ENCODE results near the gene C11orf52. TPM values are rescaled to one million over a fixed set of nuclear protein-coding genes. Genes with fewer than 3 reads are reported as not detected.

Gene C11orf52
- total RNA-seq, 1 experiment from 2014 or later = 4.0 TPM

GRCh38 chr11:111917788-111918187 lies 925 bp upstream of the C11orf52 start:
- no peak overlapping the region for H4K91ac ChIP-seq (ENCODE audit: insufficient read length, low read depth, low read length)
- no peaks in the 10 kb centered on the region for H3K36me3 Mint-ChIP-seq (ENCODE audit: insufficient read depth in 1 of 3, low read depth in 3 of 3)
- no peak overlapping the region for H3K27ac ChIP-seq (ENCODE audit: insufficient read length, low read depth, low read length)
- no peak overlapping the region for H3T11ph ChIP-seq (ENCODE audit: low read length)
- H2AFZ ChIP-seq (ENCODE audit: low read length) = peak overlapping the region; percentile 32
- no peak for TF ChIP-seq CTCF (conservative IDR thresholded peaks at IDR 0.05)
- H4K5ac ChIP-seq (ENCODE audit: insufficient read length, low read depth, low read length) = no peak overlapping the region
- H3K23ac ChIP-seq (ENCODE audit: insufficient read length, low read depth, low read length) = no peak overlapping the region
- H2BK12ac ChIP-seq (ENCODE audit: insufficient read length, low read depth, low read length) = no peak overlapping the region
- no peak overlapping the region for H3K14ac ChIP-seq (ENCODE audit: insufficient read depth, low read length)
- no peaks in the 10 kb centered on the region for H3K27me3 ChIP-seq (ENCODE audit: insufficient read depth, low read length)
- no peak overlapping the region for H3K18ac ChIP-seq (ENCODE audit: insufficient read length, low read depth, low read length)
- H3K27me3 Mint-ChIP-seq (ENCODE audit: low read depth) = no peaks in the 10 kb centered on the region
- H2AK5ac ChIP-seq (ENCODE audit: insufficient read length, low read length) = no peak overlapping the region
- no peak overlapping the region for H3K4me3 Mint-ChIP-seq
- no peak overlapping the region for H2BK120ac ChIP-seq (ENCODE audit: low read depth, low read length, poor library complexity, severe bottlenecking)
- WGBS (ENCODE audit: extremely low coverage, insufficient read length, low lambda C conversion rate) = no CpG with 5 or more reads among the region's 3 CpGs
- H4K20me1 ChIP-seq (ENCODE audit: control insufficient read depth, insufficient read depth, insufficient read length) = no peaks in the 10 kb centered on the region
- no peaks in the 10 kb centered on the region for H3K9me3 Mint-ChIP-seq
- H2BK5ac ChIP-seq (ENCODE audit: insufficient read length, low read length) = no peak overlapping the region
- H3K9me3 ChIP-seq (ENCODE audit: control insufficient read depth, low read depth, low read length) = no peaks in the 10 kb centered on the region
- H2BK15ac ChIP-seq (ENCODE audit: low read depth, low read length) = no peak overlapping the region
- H3K23me2 ChIP-seq (ENCODE audit: insufficient read length, low read depth, low read length, poor library complexity, severe bottlenecking) = no peaks in the 10 kb centered on the region
- no peak overlapping the region for H3K4me2 ChIP-seq (ENCODE audit: insufficient read depth, insufficient read length, low read length)
- peak overlapping the region in 1 of 3 experiments; percentile 40; a peak in 1 of 7 replicates for H3K27ac Mint-ChIP-seq
- DNase-seq = no peak
- peaks cover 17 to 29% of the 10 kb centered on the region in 2 experiments for H3K4me1 Mint-ChIP-seq
- peak overlapping the region; percentile 9 for H3K9ac ChIP-seq (ENCODE audit: extremely low read depth, insufficient read length, low read length)
- no peak overlapping the region for H3K4ac ChIP-seq (ENCODE audit: low read depth, low read length)
- no peak overlapping the region for H2BK20ac ChIP-seq (ENCODE audit: low read depth, low read length, poor library complexity, severe bottlenecking)
- no peaks in the 10 kb centered on the region for H3K4me1 ChIP-seq (ENCODE audit: insufficient read depth, low read length)
- no peaks in the 10 kb centered on the region for H3K79me1 ChIP-seq (ENCODE audit: insufficient read depth, low read depth, low read length, poor library complexity, severe bottlenecking)
- H3K56ac ChIP-seq (ENCODE audit: insufficient read length, low read depth, low read length) = no peak overlapping the region
- no peaks in the 10 kb centered on the region for H3K79me2 ChIP-seq (ENCODE audit: insufficient read depth, low read length)
- H4K8ac ChIP-seq (replicated peaks; ENCODE audit: insufficient read length, low read depth, low read length) = no peak overlapping the region

All from H9 (cell line).